Stimulated activated naive B cell treated with anti-CD40 and anti-IgM and Interleukin-4, amounts not matched to agents 10 μg/mL and 1 μg/mL and 100 μg/mL, for 72 hours (primary cell): ENCODE measurements around the gene TSC22D4.
A peak's percentile ranks its signal among the peaks of the same experiment; 100 is the strongest.

Experiments
- ATAC-seq, 2 donors: fragments of 150-1000 bp; cut with Tn5 transposase; replicated peaks; 2 replicates each; pipeline ENCODE4 v1.10.0; 2021; ENCODE audit warnings: moderate library complexity in 1 of 2
- DNase-seq: peaks from one replicate; pipeline ENCODE4 v3.0.0; 2021
- H3K27ac Mint-ChIP-seq: one replicate; pipeline ENCODE4 v1.8.0; 2022; ENCODE audit warnings: mild to moderate bottlenecking, mixed read lengths
- H3K27me3 Mint-ChIP-seq, 2 donors: one replicate each; pipeline ENCODE4 v1.8.0; 2022; ENCODE audit warnings: mixed read lengths in 2 of 2
- H3K36me3 Mint-ChIP-seq, 2 donors: one replicate each; pipeline ENCODE4 v1.8.0; 2022; ENCODE audit warnings: mixed read lengths in 2 of 2, mild to moderate bottlenecking in 1 of 2
- H3K4me1 Mint-ChIP-seq, 2 donors: one replicate each; pipeline ENCODE4 v1.8.0; 2022; ENCODE audit warnings: mixed read lengths in 2 of 2, mild to moderate bottlenecking in 1 of 2
- H3K4me3 Mint-ChIP-seq, 2 donors: one replicate each; pipeline ENCODE4 v1.8.0; 2022; ENCODE audit warnings: mild to moderate bottlenecking in 2 of 2, mixed read lengths in 2 of 2, moderate library complexity in 1 of 2
- H3K9me3 Mint-ChIP-seq, 2 donors: one replicate each; pipeline ENCODE4 v1.8.0; 2022; ENCODE audit warnings: mixed read lengths in 2 of 2, mild to moderate bottlenecking in 1 of 2

TSC22D4 gene

GRCh38 chr7:100472854-100473499, 6.0 kb downstream of the TSC22D4 start:
- peaks cover 53 to 62% of the 10 kb centered on the region in 2 donors for H3K36me3 Mint-ChIP-seq
- peak overlapping the region; percentile 62 to 73 for H3K4me3 Mint-ChIP-seq
- peak; percentile 52 to 75 for ATAC-seq
- peak overlapping the region; percentile 91 for H3K27ac Mint-ChIP-seq
- peaks cover 43 to 66% of the 10 kb centered on the region in 2 donors for H3K4me1 Mint-ChIP-seq
- H3K9me3 Mint-ChIP-seq = peaks cover 0 to 1% of the 10 kb centered on the region in 2 donors
- DNase-seq = peak; percentile 67
- no peaks in the 10 kb centered on the region for H3K27me3 Mint-ChIP-seq

DNA sequence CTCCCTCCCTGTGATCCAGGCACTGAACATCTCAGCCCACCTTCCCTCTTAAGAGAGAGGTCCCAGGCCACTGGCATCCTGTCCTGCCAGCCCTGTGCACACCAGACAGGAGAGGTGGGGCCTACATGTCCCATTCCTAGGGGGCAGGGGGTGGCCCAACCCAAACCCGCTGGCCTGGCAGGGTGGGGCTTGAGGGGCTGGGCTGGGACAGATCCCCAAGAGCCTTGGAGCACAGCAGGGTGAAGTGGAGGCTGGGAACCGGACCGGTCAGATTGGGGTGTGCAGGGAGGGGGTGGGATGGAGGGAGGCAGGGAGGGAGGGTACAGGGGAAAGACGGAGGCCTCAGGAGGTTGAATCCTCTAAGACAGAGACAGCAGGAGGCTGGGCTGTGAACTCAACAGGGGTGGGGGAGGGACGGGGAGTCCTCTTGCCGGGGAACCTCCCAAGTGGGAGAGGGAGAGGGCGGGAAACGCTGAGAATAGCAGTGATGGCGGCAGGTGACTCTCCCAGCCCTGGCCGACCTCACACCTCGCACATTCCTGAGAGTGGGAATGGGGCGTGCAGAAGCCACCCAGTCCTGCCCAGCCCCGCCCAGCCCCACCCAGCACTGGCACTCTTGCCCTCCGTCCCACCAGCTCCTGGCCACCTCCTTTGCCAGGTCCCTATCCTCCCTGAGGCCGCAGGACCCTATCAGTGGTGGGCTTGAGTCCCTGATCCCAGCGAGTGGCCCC, 6.7 kb downstream of the TSC22D4 start:
- peaks cover 55 to 65% of the 10 kb centered on the region in 2 donors for H3K36me3 Mint-ChIP-seq
- H3K27ac Mint-ChIP-seq = peak overlapping the region; percentile 91
- H3K9me3 Mint-ChIP-seq = peaks cover 0 to 1% of the 10 kb centered on the region in 2 donors
- H3K27me3 Mint-ChIP-seq = no peaks in the 10 kb centered on the region
- H3K4me3 Mint-ChIP-seq = peak overlapping the region; percentile 62 to 73
- ATAC-seq = no peak
- no peak for DNase-seq
- H3K4me1 Mint-ChIP-seq = peaks cover 43 to 65% of the 10 kb centered on the region in 2 donors

DNA sequence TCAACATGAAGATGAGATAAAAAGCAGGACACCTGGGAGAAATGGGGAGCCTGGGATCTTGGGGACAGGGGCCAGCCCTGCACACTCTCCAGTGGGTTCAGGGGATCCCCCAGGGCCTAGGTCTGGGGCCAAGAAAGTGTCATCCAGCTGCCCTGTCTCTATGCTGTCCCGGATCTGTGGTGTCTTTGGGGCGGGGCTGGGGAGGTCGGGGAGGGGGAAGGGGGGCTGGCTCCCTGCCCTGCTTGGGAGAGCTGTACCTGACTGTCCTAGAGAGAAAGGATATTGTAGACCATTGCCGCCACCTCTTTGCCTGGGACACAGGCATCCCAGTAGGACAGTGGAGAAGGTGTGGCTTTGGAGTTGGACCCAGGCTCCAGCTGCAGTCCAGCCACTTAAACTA, 8.0 kb downstream of the TSC22D4 start:
- no peaks in the 10 kb centered on the region for H3K27me3 Mint-ChIP-seq
- ATAC-seq (no peak), DNase-seq (no peak)
- H3K9me3 Mint-ChIP-seq = peaks cover 0 to 1% of the 10 kb centered on the region in 2 donors
- no peak overlapping the region for H3K4me3 Mint-ChIP-seq
- peaks cover 55 to 64% of the 10 kb centered on the region in 2 donors for H3K36me3 Mint-ChIP-seq
- peak overlapping the region; percentile 89 for H3K27ac Mint-ChIP-seq
- peaks cover 43 to 64% of the 10 kb centered on the region in 2 donors for H3K4me1 Mint-ChIP-seq

DNA sequence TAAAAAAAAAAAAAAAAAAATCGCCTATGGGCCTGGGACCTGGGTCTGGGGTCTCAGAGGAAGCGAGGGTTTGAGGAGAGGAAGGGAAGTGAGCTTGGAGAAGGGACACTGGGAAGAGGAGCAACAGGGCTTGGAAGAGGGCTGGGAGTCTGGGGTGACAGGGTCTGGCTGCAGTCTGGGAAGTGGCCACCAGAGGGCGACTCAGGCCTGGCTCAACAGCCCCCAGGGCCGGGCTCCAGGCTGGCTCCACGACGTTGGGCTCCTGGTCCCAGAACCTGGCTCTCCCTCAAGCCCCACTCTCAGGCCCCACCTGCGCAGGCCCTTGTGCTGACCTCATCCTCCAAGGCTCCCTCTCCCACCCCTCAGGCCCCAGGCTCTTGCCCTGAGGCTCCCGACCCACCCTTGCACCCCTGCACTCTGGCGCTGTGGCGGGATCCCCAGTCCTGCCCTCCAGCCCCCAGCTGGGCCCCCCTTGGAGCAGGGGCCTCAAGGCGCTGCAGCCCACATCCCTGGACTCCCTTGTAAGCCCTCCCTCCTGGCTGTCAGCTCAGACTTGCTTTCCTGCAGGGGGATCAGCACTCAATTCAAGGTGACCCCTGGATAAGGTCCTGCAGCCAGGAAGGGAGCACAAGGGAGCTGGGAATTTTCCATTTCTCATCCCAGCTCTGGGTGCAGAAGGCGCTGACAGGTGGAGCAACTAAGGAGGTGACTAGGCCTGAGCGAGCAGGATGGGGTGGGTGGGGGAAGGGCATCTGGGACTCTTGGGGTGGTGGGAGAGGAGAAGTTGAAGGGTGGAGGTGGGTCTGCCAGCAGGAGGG, 9.6 kb downstream of the TSC22D4 start:
- peak overlapping the region; percentile 25 for H3K27ac Mint-ChIP-seq
- peak; percentile 53 for DNase-seq
- no peaks in the 10 kb centered on the region for H3K27me3 Mint-ChIP-seq
- H3K36me3 Mint-ChIP-seq = peaks cover 51 to 63% of the 10 kb centered on the region in 2 donors
- H3K4me1 Mint-ChIP-seq = peaks cover 34 to 58% of the 10 kb centered on the region in 2 donors
- peak overlapping the region in 1 of 2 donors; percentile 25 for H3K4me3 Mint-ChIP-seq
- peak; percentile 68 to 77 for ATAC-seq
- H3K9me3 Mint-ChIP-seq = peaks cover 0 to 1% of the 10 kb centered on the region in 2 donors

DNA sequence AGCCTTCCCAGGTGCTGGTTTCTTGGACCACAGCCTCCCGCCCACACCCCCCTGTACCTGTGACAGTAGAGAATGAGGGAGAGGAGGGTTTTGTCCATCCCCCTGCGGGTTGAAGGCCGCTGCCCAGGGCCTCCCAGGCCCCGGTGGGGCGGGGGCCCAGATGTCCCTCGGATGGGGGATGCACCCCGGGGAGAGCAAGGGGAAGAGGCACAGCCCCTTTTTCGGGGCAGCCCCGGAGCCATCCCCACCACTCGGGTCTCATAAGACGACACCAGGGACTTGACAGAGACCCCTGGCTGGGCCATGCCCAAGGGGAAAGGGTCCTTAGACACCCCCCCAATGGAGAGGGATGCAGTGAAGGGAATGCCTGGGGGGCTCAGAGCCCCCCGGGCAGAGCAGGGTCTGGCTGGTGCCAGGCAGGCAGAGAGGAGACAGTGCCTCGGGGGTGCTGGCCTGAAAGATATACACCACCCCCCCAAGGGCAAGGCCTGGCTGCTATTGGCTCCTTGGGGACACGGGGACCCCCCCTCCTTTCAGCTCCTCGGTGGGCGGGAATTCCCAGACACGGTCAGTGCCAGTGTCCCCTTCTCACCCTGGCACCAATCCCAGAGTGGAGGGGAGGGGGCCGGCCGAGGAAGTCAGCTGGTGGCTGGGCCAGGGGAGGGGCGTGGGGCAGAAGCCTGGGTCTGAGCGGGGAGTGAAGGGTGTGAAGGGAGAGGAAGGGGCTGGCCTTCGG, 11.2 kb downstream of the TSC22D4 start:
- no peak for DNase-seq
- H3K36me3 Mint-ChIP-seq = peaks cover 47 to 58% of the 10 kb centered on the region in 2 donors
- ATAC-seq = no peak
- H3K9me3 Mint-ChIP-seq = no peaks in the 10 kb centered on the region
- H3K4me1 Mint-ChIP-seq = peaks cover 24 to 41% of the 10 kb centered on the region in 2 donors
- no peak overlapping the region for H3K4me3 Mint-ChIP-seq
- H3K27ac Mint-ChIP-seq = no peak overlapping the region
- H3K27me3 Mint-ChIP-seq = no peaks in the 10 kb centered on the region

DNA sequence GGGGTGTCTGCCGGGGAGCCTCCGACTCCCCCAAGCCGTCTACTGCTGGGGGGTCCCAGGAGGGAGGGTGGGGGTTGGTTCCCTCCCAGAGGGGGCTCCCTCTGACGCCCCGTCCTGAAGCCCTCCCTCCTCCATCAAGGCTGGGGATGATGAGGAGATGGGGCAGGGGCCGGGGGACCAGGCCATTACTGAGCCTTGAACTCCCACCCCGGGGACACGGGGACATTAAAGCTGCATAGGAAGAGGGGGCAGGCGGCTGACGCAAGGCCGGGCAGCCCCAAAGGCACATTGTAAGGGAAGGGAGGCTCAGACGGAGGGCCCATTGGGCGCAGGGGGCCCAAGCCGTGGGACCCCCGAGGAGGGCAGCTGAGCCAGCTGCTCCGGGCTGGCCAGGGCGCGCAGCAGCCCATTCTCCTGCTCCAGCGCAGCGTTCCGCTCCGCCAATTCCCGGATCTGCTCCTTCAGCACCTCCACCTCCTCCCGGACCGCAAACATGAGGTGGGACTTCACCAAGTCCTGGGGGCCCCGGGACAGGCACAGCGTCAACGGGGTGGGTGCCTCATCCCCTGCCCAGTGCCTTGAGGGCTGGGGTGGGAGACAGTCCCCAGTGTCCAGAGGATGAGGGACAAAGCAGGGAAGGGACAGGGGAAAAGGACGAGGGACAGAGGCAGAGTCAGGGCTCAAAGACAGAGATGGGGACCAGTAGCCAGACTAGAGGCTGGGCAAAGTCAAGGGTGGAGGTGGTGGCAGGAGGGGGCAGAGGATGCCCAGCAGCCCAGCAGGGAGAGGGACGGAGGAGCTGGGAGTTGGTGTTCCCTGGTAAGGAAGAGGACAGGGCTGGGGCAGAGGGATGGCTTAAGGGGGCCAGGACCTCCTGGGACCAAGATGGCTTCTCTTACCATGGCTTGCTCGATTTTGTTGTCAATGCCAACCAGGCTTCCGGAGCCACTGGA, 12.1 kb downstream of the TSC22D4 start:
- Mint-ChIP-seq H3K4me1 (peaks cover 19 to 37% of the 10 kb centered on the region in 2 donors), H3K9me3 (no peaks in the 10 kb centered on the region), H3K36me3 (peaks cover 43 to 56% of the 10 kb centered on the region in 2 donors), H3K4me3 (peak overlapping the region; percentile 12 to 34), H3K27me3 (no peaks in the 10 kb centered on the region), H3K27ac (peak overlapping the region; percentile 60)
- ATAC-seq = no peak
- DNase-seq = no peak

DNA sequence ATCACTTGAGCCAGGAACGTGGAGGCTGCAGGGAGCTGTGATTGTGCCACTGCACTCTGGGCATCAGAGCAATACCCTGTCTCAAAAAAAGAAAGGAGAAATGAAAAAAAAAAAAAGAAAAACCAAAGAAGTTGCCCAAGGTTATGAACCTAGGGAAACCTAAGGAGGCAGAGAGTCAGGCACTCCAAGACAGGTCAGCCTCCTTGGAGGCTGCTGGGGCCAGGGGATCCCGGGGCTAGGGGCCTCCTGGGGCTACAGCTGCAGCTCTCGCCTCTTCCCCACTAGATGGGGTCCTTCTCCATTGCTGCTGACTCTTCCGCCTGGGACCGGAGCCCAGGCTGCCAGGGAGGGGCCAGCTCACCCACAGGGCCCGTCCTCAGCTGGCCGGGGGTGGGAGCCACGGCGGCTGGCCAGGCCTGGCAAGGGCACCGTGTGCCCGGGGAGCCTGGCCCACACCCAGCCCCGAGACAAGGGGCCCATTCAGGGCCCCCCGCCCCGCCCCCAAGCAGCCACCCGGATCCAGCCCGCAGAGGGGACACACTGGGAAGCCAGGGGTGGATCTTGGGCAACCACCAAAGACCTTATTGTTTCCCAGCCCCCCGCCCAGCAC, 13.2 kb downstream of the TSC22D4 start:
- no peaks in the 10 kb centered on the region for H3K27me3 Mint-ChIP-seq
- peak; percentile 33 to 50 for ATAC-seq
- peaks cover 41 to 61% of the 10 kb centered on the region in 2 donors for H3K36me3 Mint-ChIP-seq
- H3K9me3 Mint-ChIP-seq = no peaks in the 10 kb centered on the region
- H3K4me3 Mint-ChIP-seq = no peak overlapping the region
- no peak for DNase-seq
- H3K4me1 Mint-ChIP-seq = peaks cover 16 to 34% of the 10 kb centered on the region in 2 donors
- peak overlapping the region; percentile 70 for H3K27ac Mint-ChIP-seq

DNA sequence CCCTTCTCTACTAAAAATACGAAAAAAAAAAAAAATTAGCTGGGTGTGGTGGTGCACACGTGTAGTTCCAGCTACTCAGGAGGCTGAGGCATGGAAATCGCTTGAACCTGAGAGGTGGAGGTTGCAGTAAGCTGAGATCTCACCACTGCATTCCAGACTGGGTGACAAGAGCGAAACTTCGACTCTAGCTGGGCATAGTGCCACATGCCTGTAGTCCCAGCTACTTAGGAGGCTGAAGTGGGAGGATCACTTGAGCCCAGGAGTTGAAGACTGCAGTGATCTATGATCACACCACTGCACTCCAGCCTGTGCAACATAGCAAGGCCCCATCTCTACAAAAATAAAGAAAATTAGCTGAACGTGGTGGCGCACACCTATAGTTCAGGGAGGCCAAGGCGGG, 13.7 kb downstream of the TSC22D4 start:
- Mint-ChIP-seq H3K9me3 (no peaks in the 10 kb centered on the region), H3K4me3 (no peak overlapping the region), H3K27ac (peak overlapping the region; percentile 70), H3K36me3 (peaks cover 40 to 61% of the 10 kb centered on the region in 2 donors), H3K4me1 (peaks cover 13 to 34% of the 10 kb centered on the region in 2 donors), H3K27me3 (no peaks in the 10 kb centered on the region)
- DNase-seq (no peak), ATAC-seq (no peak)

DNA sequence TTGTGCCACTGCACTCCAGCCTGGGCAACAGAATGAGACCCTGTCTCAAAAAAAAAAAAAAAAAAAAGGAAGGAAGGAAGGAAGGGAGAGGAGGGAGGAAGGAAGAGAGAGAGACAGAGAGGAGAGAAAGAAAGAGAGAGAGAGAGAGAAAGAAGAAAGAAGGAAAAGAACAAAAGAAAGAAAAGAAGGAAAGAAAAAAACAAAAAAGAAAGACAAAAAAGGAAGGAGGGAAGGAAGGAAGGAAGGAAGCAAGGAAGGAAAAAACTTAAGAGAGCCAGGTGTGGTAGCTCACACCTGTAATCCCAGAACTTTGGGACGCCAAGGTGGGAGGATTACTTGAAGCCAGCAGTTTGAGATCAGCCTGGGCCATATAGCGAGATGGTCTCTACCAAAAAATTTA, 14.2 kb downstream of the TSC22D4 start:
- Mint-ChIP-seq H3K27ac (peak overlapping the region; percentile 37), H3K9me3 (no peaks in the 10 kb centered on the region), H3K27me3 (no peaks in the 10 kb centered on the region), H3K4me1 (peaks cover 11 to 31% of the 10 kb centered on the region in 2 donors), H3K36me3 (peaks cover 40 to 61% of the 10 kb centered on the region in 2 donors), H3K4me3 (no peak overlapping the region)
- DNase-seq = no peak
- ATAC-seq = no peak

DNA sequence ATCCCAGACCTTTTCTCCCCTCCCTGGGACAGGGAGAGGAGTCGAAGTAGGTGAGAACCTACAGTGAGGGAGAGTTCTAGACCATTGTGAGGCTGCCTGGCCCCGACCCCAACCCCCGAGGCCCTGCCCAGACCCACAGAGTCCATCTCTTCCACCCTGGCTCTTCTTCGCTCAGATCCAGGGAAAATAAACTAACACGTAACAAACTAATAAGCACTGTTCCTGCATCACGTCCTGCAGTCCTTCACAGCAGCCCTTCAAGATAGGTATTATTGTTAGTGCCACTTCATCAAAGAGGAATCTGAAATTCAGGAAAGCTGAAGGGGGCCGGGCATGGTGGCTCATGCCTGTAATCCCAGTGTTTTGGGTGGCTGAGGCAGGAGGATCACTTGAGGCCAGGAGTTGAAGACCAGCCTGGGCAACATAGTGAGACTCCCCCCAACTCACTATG, 14.8 kb downstream of the TSC22D4 start, which contains the start of gene SPACDR:
TSS of gene SPACDR (minus strand) at position 51 of the 451 bp plus-strand sequence. CDS start 235 bp downstream, outside the sequence.
- Mint-ChIP-seq H3K36me3 (peaks cover 43 to 64% of the 10 kb centered on the region in 2 donors), H3K27me3 (no peaks in the 10 kb centered on the region), H3K4me3 (no peak within 1 kb of the TSS), H3K9me3 (no peaks in the 10 kb centered on the region), H3K27ac (peak within 1 kb of the TSS; percentile 42), H3K4me1 (peaks cover 8 to 25% of the 10 kb centered on the region in 2 donors)
- ATAC-seq (no peak), DNase-seq (no peak)

DNA sequence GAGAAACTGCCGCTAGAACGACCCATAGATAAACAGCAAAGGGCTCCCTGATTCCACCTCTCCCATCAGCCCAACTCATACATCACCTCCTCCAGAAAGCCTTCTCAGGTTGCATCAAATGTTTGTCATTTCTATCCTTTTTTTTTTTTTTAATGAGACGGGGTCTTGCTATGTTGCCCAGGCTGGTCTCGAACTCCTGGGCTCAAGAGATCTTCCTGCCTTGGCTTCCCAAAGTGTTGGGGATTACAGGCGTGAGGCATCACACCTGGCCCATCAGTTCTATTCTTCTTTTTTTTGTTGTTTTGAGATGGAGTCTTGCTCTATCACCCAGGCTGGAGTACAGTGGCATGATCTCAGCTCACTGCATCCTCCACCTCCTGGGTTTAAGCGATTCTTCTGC, 22.0 kb downstream of the TSC22D4 start:
- H3K36me3 Mint-ChIP-seq = peaks cover 11 to 28% of the 10 kb centered on the region in 2 donors
- H3K4me1 Mint-ChIP-seq = peaks cover 3 to 7% of the 10 kb centered on the region in 2 donors
- H3K27ac Mint-ChIP-seq = no peak overlapping the region
- ATAC-seq (no peak), DNase-seq (no peak)
- no peaks in the 10 kb centered on the region for H3K27me3 Mint-ChIP-seq
- H3K9me3 Mint-ChIP-seq = no peaks in the 10 kb centered on the region
- no peak overlapping the region for H3K4me3 Mint-ChIP-seq

DNA sequence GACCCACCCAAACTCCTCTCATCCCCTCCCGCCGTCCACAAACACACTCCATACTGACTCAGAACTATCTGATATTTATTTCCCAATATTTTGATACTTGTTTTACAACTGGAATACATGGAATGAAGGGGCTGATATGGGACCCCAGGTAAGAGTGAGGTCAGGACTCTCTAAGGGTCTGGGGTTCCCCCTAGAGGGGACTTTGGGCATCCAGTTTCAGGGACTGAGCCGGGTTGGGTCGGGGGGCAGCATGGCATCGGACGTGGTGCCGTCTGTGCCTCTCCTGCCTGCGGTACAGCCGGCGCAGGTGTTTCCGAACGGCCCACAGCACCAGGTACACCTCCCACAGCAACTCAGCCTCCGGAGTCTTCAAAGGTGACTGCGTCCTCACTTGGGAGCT, 22.5 kb downstream of the TSC22D4 start:
- ATAC-seq = no peak
- H3K36me3 Mint-ChIP-seq = peaks cover 11 to 25% of the 10 kb centered on the region in 2 donors
- H3K27me3 Mint-ChIP-seq = no peaks in the 10 kb centered on the region
- H3K4me3 Mint-ChIP-seq = no peak overlapping the region
- DNase-seq = no peak
- H3K9me3 Mint-ChIP-seq = no peaks in the 10 kb centered on the region
- peaks cover 3 to 7% of the 10 kb centered on the region in 2 donors for H3K4me1 Mint-ChIP-seq
- no peak overlapping the region for H3K27ac Mint-ChIP-seq
